ENCODE measurements around the gene UHRF1. TPM values are rescaled to one million over a fixed set of nuclear protein-coding genes. Genes with fewer than 3 reads are reported as not detected.

Gene UHRF1
- total and polyA plus RNA-seq, 2 of the 13 experiments (the other 11 are each of a cell fraction or from before 2014, with no cell fraction given): 6.8 to 78.4 TPM

- TF ChIP-seq ZFAT (CRISPR knock-in tag; conservative IDR thresholded peaks at IDR 0.05) (no peak), ZFYVE20 (CRISPR knock-in tag; IDR thresholded peaks at IDR 0.05; ENCODE audit: borderline replicate concordance, low read depth) (no peak), POLR2A (IDR thresholded peaks at IDR 0.05; ENCODE audit: insufficient read depth in 1 of 2, low read depth in 2 of 2, low read length in 2 of 2) (0 out of 4 replicates have a peak, but pooled peaks of 1 of the 2 experiments have one; percentile 19), ZNF496 (CRISPR knock-in tag; IDR thresholded peaks at IDR 0.05; ENCODE audit: insufficient replicate concordance) (no peak), CSRNP2 (CRISPR knock-in tag; conservative IDR thresholded peaks at IDR 0.05; ENCODE audit: low read depth) (no peak), POLR2AphosphoS5 (IDR thresholded peaks at IDR 0.05; ENCODE audit: low read depth, low read length) (no peak), DR1 (CRISPR knock-in tag; IDR thresholded peaks at IDR 0.05) (no peak), BORCS8-MEF2B (CRISPR knock-in tag; IDR thresholded peaks at IDR 0.05) (no peak), LCORL (IDR thresholded peaks at IDR 0.05) (no peak), LCORL (CRISPR knock-in tag; IDR thresholded peaks at IDR 0.05) (peak; percentile 69), ZBTB4 (CRISPR knock-in tag; IDR thresholded peaks at IDR 0.05; ENCODE audit: borderline replicate concordance) (no peak), ZHX1 (CRISPR knock-in tag; IDR thresholded peaks at IDR 0.05; ENCODE audit: low read depth) (no peak), GLI4 (CRISPR knock-in tag; IDR thresholded peaks at IDR 0.05; ENCODE audit: borderline replicate concordance) (no peak), ZNF431 (CRISPR knock-in tag; IDR thresholded peaks at IDR 0.05; ENCODE audit: borderline replicate concordance, low read depth) (no peak; the same call in 1 of the 2 replicates), FLYWCH1 (CRISPR knock-in tag; IDR thresholded peaks at IDR 0.05) (no peak), ZNF75D (CRISPR knock-in tag; IDR thresholded peaks at IDR 0.05; ENCODE audit: borderline replicate concordance) (no peak), SPEN (CRISPR knock-in tag; IDR thresholded peaks at IDR 0.05; ENCODE audit: low read depth) (no peak), HOXD1 (CRISPR knock-in tag; IDR thresholded peaks at IDR 0.05) (no peak), RBM22 (optimal IDR thresholded peaks at IDR 0.05; ENCODE audit: low read length) (no peak), SMARCE1 (IDR thresholded peaks at IDR 0.05; ENCODE audit: borderline replicate concordance) (no peak), RFXAP (CRISPR knock-in tag; IDR thresholded peaks at IDR 0.05; ENCODE audit: borderline replicate concordance) (no peak), HDAC1 (CRISPR knock-in tag; IDR thresholded peaks at IDR 0.05) (peak; percentile 55; the same call in 1 of the 2 replicates)
These were observed 63.4 kb downstream of the UHRF1 start (continued) for GRCh38 chr19:4972509-4973230.
